GM12891 (cell line): ENCODE data around the gene KCNMA1.

Experiments used
- POLR2A ChIP-seq: IDR thresholded peaks from 2 replicates; pipeline ENCODE4 v1.6.1; 2011; ENCODE audit warnings: low read depth, low read length, control low read depth
- POLR2AphosphoS5 ChIP-seq: IDR thresholded peaks from 2 replicates; pipeline ENCODE4 v1.6.1; 2011; ENCODE audit warnings: low read depth, low read length, control low read depth
- SPI1 ChIP-seq: IDR thresholded peaks from 2 replicates; pipeline ENCODE4 v1.6.1; 2011; ENCODE audit warnings: low read depth, low read length, control low read depth

GRCh38 chr10:77306666-77307065 lies 330.9 kb downstream of the KCNMA1 start:
- TF ChIP-seq POLR2A (no peak), POLR2AphosphoS5 (no peak), SPI1 (no peak)
